H1 (cell line): ENCODE data around the gene MRC2. TPM values are rescaled to one million over a fixed set of nuclear protein-coding genes. Genes with fewer than 3 reads are reported as not detected.

Experiments
- CTCF ChIA-PET: fragments of 300-600 bp; sonication (Branson Sonifier 250); formaldehyde crosslinking; loops from one replicate; lab custom pipeline; 2021; ENCODE audit not compliant: partially characterized antibody; lab: Charles Lee
- POLR2A ChIA-PET: fragments of 300-600 bp; sonication (Branson Sonifier 250); formaldehyde crosslinking; loops from one replicate; lab custom pipeline; 2021; ENCODE audit warnings: inconsistent platforms; ENCODE audit not compliant: partially characterized antibody; lab: Charles Lee
- DNase-seq, 2 experiments: peaks; one replicate each; pipeline versions ENCODE4 v3.0.0 to v3.0.0-alpha.2; 2010 to 2022; ENCODE audit warnings: low spot score in 2 of 2, low read depth in 1 of 2, mixed read lengths in 1 of 2
- FAIRE-seq: peaks from 2 replicates; lab custom pipeline; 2011; peaks lifted over from hg19 to GRCh38; lab: Jason Lieb, UNC
- H2AFZ ChIP-seq: 2 replicates; pipeline ENCODE4 v1.8.1; 2012; ENCODE audit warnings: low read length, inconsistent platforms
- H2AK5ac ChIP-seq: 2 replicates; pipeline ENCODE4 v1.6.1; 2013; ENCODE audit warnings: low read depth, low read length
- H2BK120ac ChIP-seq: replicated peaks from 2 replicates; pipeline ENCODE3; 2013; ENCODE audit warnings: low read depth, low read length, inconsistent platforms
- H2BK12ac ChIP-seq: 2 replicates; pipeline ENCODE4 v1.6.1; 2013; ENCODE audit warnings: low read depth, low read length
- H2BK15ac ChIP-seq: 2 replicates; pipeline ENCODE4 v1.6.1; 2013; ENCODE audit warnings: low read length
- H2BK20ac ChIP-seq: 2 replicates; pipeline ENCODE4 v1.6.1; 2013; ENCODE audit warnings: low read length
- H2BK5ac ChIP-seq: 2 replicates; pipeline ENCODE4 v1.6.1; 2013; ENCODE audit warnings: low read depth, low read length
- H3K14ac ChIP-seq: 2 replicates; pipeline ENCODE4 v1.6.1; 2013; ENCODE audit warnings: inconsistent platforms; ENCODE audit not compliant: insufficient read length
- H3K18ac ChIP-seq: 2 replicates; pipeline ENCODE4 v1.6.1; 2013; ENCODE audit warnings: low read length; ENCODE audit errors: extremely low read depth
- H3K23ac ChIP-seq: 2 replicates; pipeline ENCODE4 v1.6.1; 2013; ENCODE audit warnings: inconsistent platforms; ENCODE audit not compliant: insufficient read length
- H3K23me2 ChIP-seq: 2 replicates; pipeline ENCODE4 v1.6.1; 2013; ENCODE audit warnings: low read depth, low read length
- H3K27ac ChIP-seq: 2 replicates; pipeline ENCODE4 v1.6.1; 2011; ENCODE audit warnings: low read depth, low read length, inconsistent platforms
- H3K27me3 ChIP-seq, 4 experiments: replicated peaks in 1 of 4; 1 replicate in 1 of 4; 2 replicates in 3 of 4; pipeline versions ENCODE4 v1.6.1 to v1.8.1; 2011 to 2013; ENCODE audit warnings: low read length in 3 of 4, mild to moderate bottlenecking in 3 of 4, inconsistent platforms in 2 of 4, mixed read lengths in 2 of 4, moderate library complexity in 1 of 4; ENCODE audit not compliant: control insufficient read depth in 3 of 4, insufficient read depth in 3 of 4; ENCODE audit errors: extremely low read depth in 1 of 4
- H3K36me3 ChIP-seq, 4 experiments: 2 replicates each; pipeline versions ENCODE4 v1.6.1 to v1.8.1; 2011 to 2013; ENCODE audit warnings: mild to moderate bottlenecking in 4 of 4, low read length in 3 of 4, moderate library complexity in 2 of 4, control low read depth in 1 of 4, inconsistent platforms in 1 of 4; ENCODE audit not compliant: insufficient read depth in 4 of 4, control insufficient read depth in 2 of 4
- H3K4ac ChIP-seq: replicated peaks from 2 replicates; pipeline ENCODE3; 2013; ENCODE audit warnings: low read length, low read depth, mixed read lengths, inconsistent platforms; ENCODE audit not compliant: insufficient read length
- H3K4me1 ChIP-seq, 4 experiments: replicated peaks in 1 of 4; 1 replicate in 1 of 4; 2 replicates in 3 of 4; pipeline versions ENCODE4 v1.6.1 to v1.8.1; 2011 to 2013; ENCODE audit warnings: low read length in 3 of 4, inconsistent platforms in 2 of 4, mixed read lengths in 1 of 4; ENCODE audit not compliant: insufficient read depth in 4 of 4, control insufficient read depth in 3 of 4
- H3K4me2 ChIP-seq, 2 experiments: 2 replicates each; pipeline versions ENCODE4 v1.6.1 to v1.8.1; 2011 to 2013; ENCODE audit warnings: low read depth in 2 of 2, low read length in 2 of 2, control low read depth in 1 of 2, inconsistent platforms in 1 of 2, mild to moderate bottlenecking in 1 of 2; ENCODE audit not compliant: insufficient read depth in 1 of 2
- H3K4me3 ChIP-seq, 4 experiments: fragments of 200-600, 300-600 bp in 1 of 4; sonication (generic), shearing (Covaris generic), sonication (Bioruptor Twin) in 1 of 4; 2 replicates each; pipeline versions ENCODE4 v1.5.1 to v1.8.1; 2011 to 2016; ENCODE audit warnings: low read length in 4 of 4, low read depth in 3 of 4, control low read depth in 2 of 4, inconsistent platforms in 2 of 4, mild to moderate bottlenecking in 2 of 4, mixed read lengths in 1 of 4, moderate library complexity in 1 of 4; ENCODE audit not compliant: insufficient read depth in 2 of 4; ENCODE audit errors: extremely low read depth in 1 of 4
- H3K56ac ChIP-seq: replicated peaks from 2 replicates; pipeline ENCODE3; 2013; ENCODE audit warnings: low read depth, mild to moderate bottlenecking, mixed read lengths, low read length, inconsistent platforms; ENCODE audit not compliant: insufficient read length
- H3K79me1 ChIP-seq: 2 replicates; pipeline ENCODE4 v1.6.1; 2013; ENCODE audit warnings: low read depth, low read length, control low read depth
- H3K79me2 ChIP-seq, 2 experiments: 2 replicates each; pipeline versions ENCODE4 v1.6.1 to v1.8.1; 2012 to 2013; ENCODE audit warnings: low read length in 2 of 2, mild to moderate bottlenecking in 2 of 2, inconsistent platforms in 1 of 2; ENCODE audit not compliant: insufficient read depth in 2 of 2, control insufficient read depth in 1 of 2
- H3K9ac ChIP-seq, 4 experiments: replicated peaks in 1 of 4; 1 replicate in 1 of 4; 2 replicates in 3 of 4; pipeline versions ENCODE4 v1.6.1 to v1.8.1; 2011 to 2013; ENCODE audit warnings: low read depth in 3 of 4, low read length in 3 of 4, control low read depth in 2 of 4, mild to moderate bottlenecking in 2 of 4, moderate library complexity in 2 of 4, inconsistent platforms in 1 of 4; ENCODE audit errors: extremely low read depth in 1 of 4
- H3K9me3 ChIP-seq, 2 experiments: 2 replicates each; pipeline versions ENCODE4 v1.6.1 to v1.8.1; 2012 to 2013; ENCODE audit warnings: mild to moderate bottlenecking in 2 of 2, moderate library complexity in 2 of 2, control low read depth in 1 of 2, inconsistent platforms in 1 of 2, low read depth in 1 of 2, low read length in 1 of 2, mixed read lengths in 1 of 2; ENCODE audit not compliant: insufficient read depth in 2 of 2
- H4K20me1 ChIP-seq, 2 experiments: replicated peaks in 1 of 2; 2 replicates each; pipeline versions ENCODE3 to v1.8.1; 2011 to 2013; ENCODE audit warnings: inconsistent platforms in 2 of 2, low read length in 2 of 2, mild to moderate bottlenecking in 1 of 2; ENCODE audit not compliant: insufficient read depth in 2 of 2, control insufficient read depth in 1 of 2
- H4K5ac ChIP-seq: 2 replicates; pipeline ENCODE4 v1.6.1; 2013; ENCODE audit warnings: low read length, low read depth, mixed read lengths, inconsistent platforms; ENCODE audit not compliant: insufficient read length
- H4K8ac ChIP-seq: 2 replicates; pipeline ENCODE4 v1.8.0; 2013; ENCODE audit warnings: mild to moderate bottlenecking, moderate library complexity, low read length, inconsistent platforms; ENCODE audit not compliant: insufficient read depth; ENCODE audit errors: extremely low read depth
- H4K91ac ChIP-seq: replicated peaks from 2 replicates; pipeline ENCODE3; 2013; ENCODE audit warnings: low read length, mixed read lengths, inconsistent platforms; ENCODE audit not compliant: insufficient read length
- CBX8 ChIP-seq: fragments of 300-800, 300-1000 bp; sonication (generic); IDR thresholded peaks from 2 replicates; pipeline ENCODE4 v1.7.1; 2016; ENCODE audit warnings: low read depth, low read length, borderline replicate concordance
- EGR1 ChIP-seq: IDR thresholded peaks from 2 replicates; pipeline ENCODE4 v1.6.1; 2011; ENCODE audit warnings: low read depth, low read length, borderline replicate concordance
- JUN ChIP-seq: IDR thresholded peaks from 2 replicates; pipeline ENCODE4 v1.6.1; 2011; ENCODE audit warnings: low read depth, mild to moderate bottlenecking, improper control_type of control experiment, low read length
- KDM1A ChIP-seq: fragments of 200-600, 300-600 bp; sonication (generic); IDR thresholded peaks from 2 replicates; pipeline ENCODE4 v1.7.1; 2016; ENCODE audit warnings: mild to moderate bottlenecking, low read length, borderline replicate concordance
- NRF1 ChIP-seq: IDR thresholded peaks from 2 replicates; pipeline ENCODE4 v1.6.1; 2011; ENCODE audit warnings: mild to moderate bottlenecking, low read depth, low read length, improper control_type of control experiment
- PHF8 ChIP-seq: fragments of 200-600 bp; sonication (generic); conservative IDR thresholded peaks from 2 replicates; pipeline ENCODE4 v1.7.1; 2012; ENCODE audit warnings: low read depth, mild to moderate bottlenecking, inconsistent platforms, low read length, moderate library complexity
- RXRA ChIP-seq: IDR thresholded peaks from 2 replicates; pipeline ENCODE4 v1.6.1; 2011; ENCODE audit warnings: low read depth, mild to moderate bottlenecking, low read length, moderate library complexity; ENCODE audit not compliant: insufficient read depth
- TAF1 ChIP-seq: IDR thresholded peaks from 2 replicates; pipeline ENCODE4 v1.6.1; 2011; ENCODE audit warnings: mild to moderate bottlenecking, low read depth, low read length
- TBP ChIP-seq: IDR thresholded peaks from 2 replicates; pipeline ENCODE4 v1.6.1; 2011; ENCODE audit warnings: low read depth, low read length, improper control_type of control experiment
- ZNF274 ChIP-seq: IDR thresholded peaks from 2 replicates; pipeline ENCODE4 v1.7.0; 2012; ENCODE audit warnings: low read length, borderline replicate concordance; ENCODE audit errors: extremely low read depth
- WGBS, 2 experiments: shearing (Covaris generic) in 1 of 2; methylation state at CpG; one replicate each; pipeline versions ENCODE4 v1.1.6 to v1.1.7; 2013 to 2015; ENCODE audit warnings: low lambda C conversion rate in 2 of 2, mixed read lengths in 2 of 2, inconsistent platforms in 1 of 2, low coverage in 1 of 2, missing lambda C conversion rate in 1 of 2; ENCODE audit not compliant: insufficient replicate concordance in 2 of 2, insufficient coverage in 1 of 2, insufficient read length in 1 of 2; ENCODE audit errors: extremely low coverage in 1 of 2, missing lambda C conversion rate in 1 of 2; 5-methylcytosine and 5-hydroxymethylcytosine counted together
- polyA plus RNA-seq, 7 experiments: library from polyadenylated mRNA; depleted of rRNA in 3 of 7; stranded (reverse) in 5 of 7; unstranded in 2 of 7; fragments of >200 nt in 5 of 7; fragments of 200-250 nt in 2 of 7; gene quantifications; 1 replicate in 5 of 7; 2 replicates in 1 of 7; 4 replicates in 1 of 7; pipeline versions ENCODE4 v1.2.1 to v1.2.3, GENCODE V29; 2011 to 2013; ENCODE audit warnings: missing spikeins in 2 of 7, mixed read lengths in 2 of 7
- total RNA-seq: library from RNA; stranded (reverse); fragmentation: NEBNext Ultra II Directional; extraction: Animal tissue kit (Norgen Biotek cat#: 25700); gene quantifications from 2 replicates; pipeline ENCODE4 v1.2.1, GENCODE V29; 2021

MRC2 gene
- total and polyA plus RNA-seq, 2 of the 8 experiments (the other 6 are each of a cell fraction or from before 2014, with no cell fraction given), result 7.0 to 24.2 TPM

- FAIRE-seq (no peak), DNase-seq (no peak)
- no peaks in the 10 kb centered on the region for H3K9me3 ChIP-seq
- H2AFZ ChIP-seq, result no peak overlapping the region
- H3K4me1 ChIP-seq, result peaks cover 3 to 9% (median 4%) of the 10 kb centered on the region in 4 experiments; a peak in 5 of 7 replicates
- no peak overlapping the region for H2AK5ac ChIP-seq
- ChIA-PET POLR2A (no interaction called here), CTCF (interaction anchor here (0.6 to 2.3 kb wide), 4 partner anchors 13 to 183 kb away, joined by 3 to 11 read pairs (median 3); no protein-coding TSS in a partner anchor)
- H4K8ac ChIP-seq, result no peak overlapping the region
- H3K79me1 ChIP-seq, result no peaks in the 10 kb centered on the region
- H3K27ac ChIP-seq, result no peak overlapping the region
- H2BK20ac ChIP-seq, result no peak overlapping the region
- TF ChIP-seq ZNF274 (no peak), CBX8 (no peak), TAF1 (no peak), TBP (no peak), JUN (no peak), PHF8 (no peak), EGR1 (no peak), KDM1A (no peak), RXRA (no peak), NRF1 (no peak)
- no peak overlapping the region for H3K4me3 ChIP-seq
- no peak overlapping the region for H3K4ac ChIP-seq
- H2BK15ac ChIP-seq, result no peak overlapping the region
- no peaks in the 10 kb centered on the region for H3K79me2 ChIP-seq
- H3K4me2 ChIP-seq, result no peak overlapping the region
- H4K91ac ChIP-seq, result no peak overlapping the region
- no peaks in the 10 kb centered on the region for H4K20me1 ChIP-seq
- 97% methylated on average over 4 of the region's 4 CpGs; no CpG with 5 or more reads in 1 of the 2 experiments for WGBS, 2 experiments
- no peak overlapping the region for H3K14ac ChIP-seq
- H3K9ac ChIP-seq, result no peak overlapping the region
- H3K23me2 ChIP-seq, result no peaks in the 10 kb centered on the region; the same call in 1 of the 2 replicates
- H2BK12ac ChIP-seq, result no peak overlapping the region
- no peaks in the 10 kb centered on the region for H3K36me3 ChIP-seq
- H3K56ac ChIP-seq, result no peak overlapping the region
- H2BK120ac ChIP-seq, result no peak overlapping the region
- no peak overlapping the region for H4K5ac ChIP-seq
- H3K27me3 ChIP-seq, result no peaks in the 10 kb centered on the region
- no peak overlapping the region for H3K23ac ChIP-seq
- H3K18ac ChIP-seq, result no peak overlapping the region
- H2BK5ac ChIP-seq, result no peak overlapping the region
Observed at GRCh38 chr17:62741290-62741689, 113.8 kb downstream of the MRC2 start.
